Measurements from ENCODE around the gene SMCO4.

The SMCO4 gene

GRCh38 chr11:93480756-93481155 is 62.4 kb downstream of the SMCO4 start:
- POLR2A ChIA-PET (ENCODE audit: low non-redundant PET) = no interaction called here
- no peak overlapping the region for H3K27ac ChIP-seq
- no peak for DNase-seq (ENCODE audit: low spot score)
- TF ChIP-seq CTCF (conservative IDR thresholded peaks at IDR 0.05; ENCODE audit: low read depth) = no peak
- CTCF ChIA-PET = interaction anchor here (0.6 kb wide), 1 partner anchor 159 kb away, joined by 4 read pairs; no protein-coding TSS in a partner anchor

- no peak for TF ChIP-seq CTCF (conservative IDR thresholded peaks at IDR 0.05; ENCODE audit: low read depth)
- H3K27ac ChIP-seq = no peak overlapping the region
- ChIA-PET POLR2A (ENCODE audit: low non-redundant PET) (interaction anchor here (0.5 kb wide), 1 partner anchor 35 kb away, joined by 3 read pairs; no protein-coding TSS in a partner anchor), CTCF (no interaction called here)
- DNase-seq (ENCODE audit: low spot score) = no peak
These were observed 62.9 kb downstream of the SMCO4 start for GRCh38 chr11:93480256-93480655.

- no peak for DNase-seq (ENCODE audit: low spot score)
- H3K27ac ChIP-seq = no peak overlapping the region
- TF ChIP-seq CTCF (conservative IDR thresholded peaks at IDR 0.05; ENCODE audit: low read depth) = no peak
- CTCF ChIA-PET = no interaction called here
- POLR2A ChIA-PET (ENCODE audit: low non-redundant PET) = no interaction called here
These were observed 64.3 kb downstream of the SMCO4 start for GRCh38 chr11:93478841-93479240.

- CTCF ChIA-PET = no interaction called here
These were observed 65.4 kb downstream of the SMCO4 start for GRCh38 chr11:93477684-93478234.

GRCh38 chr11:93476796-93477195 is 66.4 kb downstream of the SMCO4 start:
- peak; percentile 67 for DNase-seq (ENCODE audit: low spot score)
- H3K27ac ChIP-seq = no peak overlapping the region
- POLR2A ChIA-PET (ENCODE audit: low non-redundant PET) = no interaction called here
- CTCF ChIA-PET = interaction anchor here (0.7 kb wide), 1 partner anchor 255 kb away, joined by 3 read pairs; no protein-coding TSS in a partner anchor
- no peak for TF ChIP-seq CTCF (conservative IDR thresholded peaks at IDR 0.05; ENCODE audit: low read depth)

More at GRCh38 chr11:93477684-93478234, 65.4 kb downstream of the SMCO4 start:
- POLR2A ChIA-PET (ENCODE audit: low non-redundant PET) = no interaction called here
- H3K27ac ChIP-seq = no peak overlapping the region
- no peak for TF ChIP-seq CTCF (conservative IDR thresholded peaks at IDR 0.05; ENCODE audit: low read depth)
- DNase-seq (ENCODE audit: low spot score) = no peak

- CTCF ChIA-PET = no interaction called here
These were observed 69.1 kb downstream of the SMCO4 start for GRCh38 chr11:93474123-93474522.

More at GRCh38 chr11:93474123-93474522, 69.1 kb downstream of the SMCO4 start:
- TF ChIP-seq CTCF (conservative IDR thresholded peaks at IDR 0.05; ENCODE audit: low read depth) = no peak
- H3K27ac ChIP-seq = no peak overlapping the region
- POLR2A ChIA-PET (ENCODE audit: low non-redundant PET) = no interaction called here
- no peak for DNase-seq (ENCODE audit: low spot score)
